Testis (tissue), 3 donors: ENCODE data around the gene PRKN. TPM values are rescaled to one million over a fixed set of nuclear protein-coding genes. Genes with fewer than 3 reads are reported as not detected.

Source experiments
- DNase-seq: peaks from one replicate; pipeline ENCODE4 v3.0.0-alpha.2; 2019
- H3K27ac ChIP-seq, 2 donors: fragments of 200-600 bp; sonication (generic); one replicate each; pipeline ENCODE4 v1.5.1; 2019
- H3K27me3 ChIP-seq: fragments of 200-600 bp; sonication (generic); one replicate; pipeline ENCODE4 v1.5.1; 2019
- H3K36me3 ChIP-seq: fragments of 200-600 bp; sonication (generic); one replicate; pipeline ENCODE4 v1.5.1; 2017; ENCODE audit warnings: low read depth; ENCODE audit errors: missing control alignments
- H3K4me1 ChIP-seq: fragments of 200-600 bp; sonication (generic); one replicate; pipeline ENCODE4 v1.5.1; 2019
- H3K4me3 ChIP-seq, 2 donors: fragments of 200-600 bp; sonication (generic); one replicate each; pipeline ENCODE4 v1.5.1; 2017 to 2019
- H3K9me3 ChIP-seq: fragments of 200-600 bp; sonication (generic); one replicate; pipeline ENCODE4 v1.5.1; 2017
- CTCF ChIP-seq, 3 experiments: fragments of 450-650 bp in 2 of 3; fragments of 200-600 bp in 1 of 3; sonication (generic) in 1 of 3; IDR thresholded peaks; one replicate each; pipeline ENCODE4 v1.5.1; 2016 to 2019; ENCODE audit warnings: antibody characterized with exemption in 3 of 3, mild to moderate bottlenecking in 2 of 3, moderate library complexity in 1 of 3
- POLR2A ChIP-seq: fragments of 450-650 bp; IDR thresholded peaks from one replicate; pipeline ENCODE4 v1.6.1; 2017; ENCODE audit warnings: antibody characterized with exemption, mild to moderate bottlenecking, moderate library complexity
- WGBS, 2 donors: methylation state at CpG; one replicate each; pipeline ENCODE4 v1.1.5; 2018; 5-methylcytosine and 5-hydroxymethylcytosine counted together
- intact Hi-C: fragments of 100-400 bp; cut with DNase I; formaldehyde crosslinking; loops from one replicate; pipeline ENCODE4 v1.15.1; 2023; ENCODE audit warnings: low total_unique reads
- polyA plus RNA-seq: library from polyadenylated mRNA; stranded (reverse); fragments of 350-450 nt; fragmentation: Illumina TruSeq; extraction: RNeasy Lipid Tissue Mini Kit (QIAGEN cat#74804); gene quantifications from one replicate; pipeline ENCODE4 v1.2.3, GENCODE V29; 2014; ENCODE audit warnings: low read depth, low replicate concordance; ENCODE audit not compliant: insufficient read depth
- total RNA-seq, 2 donors: library from RNA; depleted of rRNA; stranded (reverse); fragments of >200 nt; gene quantifications; one replicate each; pipeline ENCODE4 v1.2.3, GENCODE V29; 2016

Gene PRKN
- total and polyA plus RNA-seq, 3 donors from 2014 or later = 19.1 to 34.5 (median 28.8) TPM

DNA sequence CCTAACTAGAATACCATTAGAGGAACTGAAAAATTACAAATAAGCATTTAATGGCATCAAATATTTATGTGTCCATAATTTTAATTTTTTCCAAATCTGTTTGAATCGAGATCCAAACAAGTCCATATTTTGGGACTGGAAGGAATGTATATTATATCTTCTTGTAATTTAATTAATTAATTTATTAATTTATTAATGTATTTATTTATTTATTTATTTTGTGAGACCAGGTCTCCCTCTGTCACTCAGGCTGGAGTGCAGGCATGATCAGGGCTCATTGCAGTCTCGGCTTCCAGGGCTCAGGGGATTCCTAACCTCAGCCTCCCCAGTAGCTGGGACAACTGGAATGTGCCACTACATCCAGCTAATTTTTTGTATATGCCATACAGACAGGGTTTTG, 453.6 kb downstream of the PRKN start:
- Histone ChIP-seq H3K36me3 (no peaks in the 10 kb centered on the region), H3K4me1 (no peaks in the 10 kb centered on the region), H3K4me3 (no peak overlapping the region), H3K27ac (no peak overlapping the region), H3K27me3 (no peaks in the 10 kb centered on the region), H3K9me3 (no peaks in the 10 kb centered on the region)
- intact Hi-C loops = no loop called here
- no peak for TF ChIP-seq POLR2A
- TF ChIP-seq CTCF (IDR thresholded peaks at IDR 0.05) = no peak
- 90 to 96% methylated on average over 2 of the region's 2 CpGs for WGBS, 2 donors
- DNase-seq = no peak

- H3K4me3 ChIP-seq = no peak overlapping the region
- 65 to 76% methylated on average over 5 of the region's 5 CpGs for WGBS, 2 donors
- intact Hi-C loops = no loop called here
- TF ChIP-seq POLR2A (no peak), CTCF (IDR thresholded peaks at IDR 0.05) (no peak)
- no peaks in the 10 kb centered on the region for H3K4me1 ChIP-seq
- H3K36me3 ChIP-seq = no peaks in the 10 kb centered on the region
- H3K27me3 ChIP-seq = no peaks in the 10 kb centered on the region
- H3K9me3 ChIP-seq = no peaks in the 10 kb centered on the region
- H3K27ac ChIP-seq = no peak overlapping the region
- DNase-seq = no peak
Observed at GRCh38 chr6:162271922-162272321, 455.6 kb downstream of the PRKN start.

- Histone ChIP-seq H3K27me3 (no peaks in the 10 kb centered on the region), H3K36me3 (no peaks in the 10 kb centered on the region), H3K9me3 (no peaks in the 10 kb centered on the region), H3K27ac (no peak overlapping the region), H3K4me1 (no peaks in the 10 kb centered on the region), H3K4me3 (no peak overlapping the region)
- 88 to 96% methylated on average over 5 of the region's 5 CpGs for WGBS, 2 donors
- TF ChIP-seq CTCF (IDR thresholded peaks at IDR 0.05) (no peak), POLR2A (no peak)
- intact Hi-C loops = no loop called here
- no peak for DNase-seq
Observed at GRCh38 chr6:162270966-162271365, 456.6 kb downstream of the PRKN start.

- intact Hi-C loops = no loop called here
- H3K27ac ChIP-seq = no peak overlapping the region
- H3K4me1 ChIP-seq = no peaks in the 10 kb centered on the region
- no peak for DNase-seq
- H3K27me3 ChIP-seq = no peaks in the 10 kb centered on the region
- WGBS, 2 donors = 68 to 82% methylated on average over 2 of the region's 2 CpGs
- H3K4me3 ChIP-seq = no peak overlapping the region
- TF ChIP-seq CTCF (IDR thresholded peaks at IDR 0.05) = no peak
- no peak for TF ChIP-seq POLR2A
- H3K36me3 ChIP-seq = no peaks in the 10 kb centered on the region
- H3K9me3 ChIP-seq = no peaks in the 10 kb centered on the region
Observed at GRCh38 chr6:162267641-162268040, 459.9 kb downstream of the PRKN start.

GRCh38 chr6:162267126-162267525, 460.4 kb downstream of the PRKN start:
- Histone ChIP-seq H3K9me3 (no peaks in the 10 kb centered on the region), H3K4me1 (no peaks in the 10 kb centered on the region), H3K36me3 (no peaks in the 10 kb centered on the region), H3K27me3 (no peaks in the 10 kb centered on the region), H3K4me3 (no peak overlapping the region), H3K27ac (no peak overlapping the region)
- DNase-seq = no peak
- WGBS, 2 donors = 71 to 84% methylated on average over 4 of the region's 4 CpGs
- TF ChIP-seq CTCF (IDR thresholded peaks at IDR 0.05) (no peak), POLR2A (no peak)
- intact Hi-C loops = no loop called here
